Inferior parietal cortex (tissue), 1 donor: ENCODE data around the gene TMEM43.

Experiments
- DNase-seq: peaks from one replicate; pipeline ENCODE4 v3.0.0-alpha.2; 2016; ENCODE audit errors: extremely low spot score

Gene TMEM43

DNA sequence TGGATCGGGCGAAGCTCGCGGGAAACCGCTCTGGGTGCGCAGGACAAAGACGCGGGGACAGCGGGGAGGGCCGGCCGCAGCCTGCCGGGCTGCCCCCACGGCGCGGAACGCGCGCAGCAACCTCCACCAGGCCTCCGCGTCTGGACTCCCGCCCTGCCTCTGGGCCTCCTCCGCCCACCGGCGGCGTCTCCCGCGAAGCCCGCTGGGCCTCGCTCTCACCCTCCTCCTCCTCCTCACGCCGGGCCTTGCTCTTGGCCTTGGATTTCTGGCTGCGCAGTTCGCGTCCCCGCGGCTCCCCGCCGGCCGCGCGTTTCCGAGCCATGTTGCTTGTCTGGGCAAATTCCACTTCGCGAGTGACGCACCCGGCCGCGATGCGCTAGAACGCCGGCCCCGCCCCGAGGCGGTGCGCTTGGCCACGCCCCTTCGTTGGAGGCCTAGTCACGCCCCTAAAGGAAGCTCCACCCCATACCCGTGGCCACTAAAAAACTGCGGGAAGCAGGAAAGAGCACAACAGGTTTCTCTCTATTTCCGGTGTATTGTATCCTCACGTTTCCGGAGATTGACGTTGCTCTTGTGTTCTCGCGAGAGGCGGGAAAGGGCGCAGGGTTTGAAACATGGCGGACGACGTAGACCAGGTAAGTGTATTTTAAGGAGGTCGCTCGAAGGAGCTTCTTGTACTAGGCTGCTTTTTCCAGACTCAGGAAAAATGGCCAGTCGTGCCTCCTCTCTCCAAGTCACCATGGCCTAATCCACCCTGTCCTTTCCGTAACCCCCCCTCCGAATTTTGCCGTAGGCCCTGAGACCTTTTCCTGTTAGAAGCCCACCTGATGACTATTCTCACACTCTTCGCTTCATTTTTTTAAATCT lies 53.6 kb downstream of the TMEM43 start, which contains the start of the genes LSM3 and XPC:
TSS of gene LSM3 (plus strand) at position 571 of the 867 bp plus-strand sequence. CDS start at position 615, 44 bp downstream.
TSS of gene XPC (minus strand) at position 355 of the 867 bp plus-strand sequence. CDS start at position 322, 33 bp downstream.
- DNase-seq: peak; percentile 100

DNA sequence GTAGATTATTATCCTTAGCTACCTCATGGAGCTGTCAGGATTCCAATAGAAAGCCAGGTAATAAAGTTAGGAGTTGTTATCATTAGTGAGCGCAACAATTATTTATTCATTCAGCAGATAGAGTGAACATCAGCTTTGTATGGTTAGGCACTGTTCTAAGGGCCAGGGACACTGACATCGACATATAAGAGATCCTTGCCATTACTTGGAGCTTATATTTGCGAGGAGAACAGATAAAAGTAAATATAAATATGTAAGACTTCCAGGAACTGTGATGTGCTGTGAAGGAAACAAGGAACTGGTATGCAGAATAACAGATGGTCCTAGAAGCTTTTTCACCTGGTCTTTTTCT lies 54.2 kb downstream of the TMEM43 start:
- no peak for DNase-seq

DNA sequence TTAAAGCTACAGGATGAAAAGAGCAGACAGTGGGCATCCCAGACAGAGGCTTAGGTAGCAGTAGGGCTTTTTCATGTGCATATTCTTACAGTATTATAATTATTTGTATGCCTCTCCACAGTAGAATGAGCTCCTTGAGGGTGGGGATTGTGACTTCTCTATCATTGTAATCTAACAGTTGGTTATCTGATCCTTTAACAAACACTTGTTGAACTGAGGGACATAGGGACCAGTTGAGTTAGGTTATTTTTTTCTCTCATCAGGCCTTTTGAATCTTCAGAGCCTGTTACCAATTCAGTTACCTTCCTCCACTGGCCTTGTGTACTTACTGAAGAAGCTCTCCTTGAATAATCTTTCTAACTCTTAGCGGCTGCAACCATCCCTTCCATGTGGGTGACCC lies 54.9 kb downstream of the TMEM43 start:
- DNase-seq: no peak

DNA sequence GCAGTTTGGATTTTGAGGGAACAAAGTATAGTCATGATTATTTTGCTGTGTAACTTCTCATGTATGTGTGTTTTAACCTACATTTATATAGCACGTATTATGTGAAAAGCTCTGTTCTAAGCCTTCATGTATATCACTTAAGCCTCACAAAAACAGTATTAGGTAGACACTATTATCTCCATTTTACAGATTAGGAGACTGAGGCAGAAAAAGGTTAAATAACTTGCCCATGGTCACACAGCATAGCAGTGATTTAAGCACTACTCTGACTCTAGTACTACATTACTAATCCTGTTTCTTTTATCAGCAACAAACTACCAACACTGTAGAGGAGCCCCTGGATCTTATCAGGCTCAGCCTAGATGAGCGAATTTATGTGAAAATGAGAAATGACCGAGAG lies 56.4 kb downstream of the TMEM43 start:
- DNase-seq: no peak

DNA sequence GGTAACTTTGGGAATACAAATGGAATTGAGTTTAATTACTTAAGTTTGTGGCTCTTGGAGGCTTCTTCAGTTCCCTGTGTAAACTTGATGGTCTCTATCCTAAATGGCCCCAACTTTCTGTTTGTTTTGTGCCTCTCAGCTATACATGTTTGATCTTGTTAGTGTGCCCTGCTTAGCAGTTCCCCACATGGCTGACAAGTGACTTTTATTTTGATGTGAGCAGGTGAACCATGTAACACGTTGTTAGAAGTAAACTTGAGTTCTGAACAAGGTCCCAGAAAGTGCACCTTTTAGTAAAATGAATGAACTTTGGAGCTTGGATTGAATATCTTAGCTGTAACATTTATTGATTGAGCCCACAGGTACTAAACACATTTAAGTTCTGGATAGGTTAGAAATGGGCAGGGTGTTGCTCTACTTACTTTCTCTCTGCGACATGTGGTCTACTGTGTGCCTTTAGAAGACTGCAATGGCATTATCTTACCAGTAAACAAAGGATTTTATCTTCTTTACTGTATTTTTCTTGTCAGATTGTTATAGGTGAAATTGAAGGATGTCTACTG lies 58.2 kb downstream of the TMEM43 start:
- no peak for DNase-seq

DNA sequence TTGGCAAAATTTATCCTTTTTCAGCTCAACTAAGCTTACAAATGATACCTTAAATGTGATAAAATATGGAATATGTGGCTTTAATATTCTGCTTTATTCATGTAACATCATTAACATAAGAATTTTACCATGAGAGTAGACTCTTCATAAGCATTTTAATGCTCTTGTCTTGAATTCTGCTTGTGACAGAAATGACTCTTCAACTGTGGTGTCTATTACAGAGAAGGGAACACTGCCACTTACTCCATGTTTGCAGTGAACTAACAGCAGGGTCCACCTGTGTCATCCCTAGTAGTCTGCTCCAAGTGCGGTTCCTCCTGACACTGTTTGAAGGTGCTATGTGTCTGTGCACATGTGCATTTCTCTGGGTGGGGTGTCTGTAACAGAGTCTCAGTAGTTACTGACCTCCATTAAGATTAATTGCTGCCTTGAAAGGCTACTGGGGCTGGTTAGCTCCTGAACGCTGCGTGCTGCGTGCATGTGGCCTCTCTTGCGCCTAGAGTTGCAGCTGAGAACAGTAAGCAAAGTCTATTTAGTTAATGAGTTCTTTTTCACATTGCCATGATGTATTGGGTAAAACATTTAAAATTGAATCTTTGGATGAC lies 62.1 kb downstream of the TMEM43 start:
- DNase-seq: no peak

DNA sequence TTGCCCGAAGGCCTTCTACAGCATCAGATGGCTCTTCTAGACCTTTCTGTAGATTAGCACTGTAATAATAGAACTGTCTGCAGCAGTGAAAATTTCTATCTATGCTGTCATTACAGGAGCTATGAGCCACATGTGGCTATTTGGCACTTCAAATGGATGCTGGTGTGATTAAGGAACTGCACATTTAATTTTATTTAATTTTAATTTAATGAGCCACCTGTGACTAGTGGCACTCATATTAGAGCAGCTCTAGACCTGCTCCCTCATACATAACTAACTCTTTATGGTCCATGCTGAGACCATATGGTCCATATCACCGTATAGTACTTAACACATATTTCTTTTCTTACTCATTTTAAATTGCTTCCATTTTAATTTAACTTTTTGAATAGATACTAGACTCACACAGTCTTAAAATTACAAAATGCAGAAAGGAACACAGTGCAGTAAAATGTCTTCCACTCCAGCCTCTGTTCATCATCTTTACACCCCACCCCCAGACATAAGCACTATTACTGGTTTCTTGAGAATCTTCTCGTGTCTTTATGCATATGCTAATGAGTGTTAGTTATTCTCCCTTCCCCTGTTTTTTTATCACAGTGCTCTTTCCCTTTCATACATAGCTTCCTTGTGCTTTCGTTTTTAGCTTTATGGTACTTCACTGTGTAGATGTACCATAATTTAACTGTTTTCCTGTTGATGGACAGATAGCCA lies 63.3 kb downstream of the TMEM43 start:
- DNase-seq: no peak
